ENCODE results near the gene PDP2.

- TF ChIP-seq CTCF (conservative IDR thresholded peaks at IDR 0.05; ENCODE audit: low read depth, low read length) = no peak
- TF ChIP-seq EZH2 (IDR thresholded peaks at IDR 0.05; ENCODE audit: borderline replicate concordance, low read depth, low read length, poor library complexity, severe bottlenecking) = no peak
These were observed 26.9 kb downstream of the PDP2 start for GRCh38 chr16:66906916-66907836.
